ENCODE results near the gene RAB3GAP2. TPM values are rescaled to one million over a fixed set of nuclear protein-coding genes. Genes with fewer than 3 reads are reported as not detected.

RAB3GAP2 gene
- total RNA-seq, 1 experiment from 2014 or later, result 64.3 TPM

- no peaks in the 10 kb centered on the region for H3K27me3 Mint-ChIP-seq (ENCODE audit: low read depth)
- DNase-seq (ENCODE audit: low spot score) (no peak), ATAC-seq (no peak)
- no peaks in the 10 kb centered on the region for H3K9me3 Mint-ChIP-seq
- H3K27ac Mint-ChIP-seq, result no peak overlapping the region
- no peaks in the 10 kb centered on the region for H3K36me3 Mint-ChIP-seq
- TF ChIP-seq IRF2 (CRISPR knock-in tag; IDR thresholded peaks at IDR 0.05; ENCODE audit: borderline replicate concordance, low read depth) (no peak), TCF7 (CRISPR knock-in tag; IDR thresholded peaks at IDR 0.05; ENCODE audit: low read depth) (no peak), ETV6 (CRISPR knock-in tag; IDR thresholded peaks at IDR 0.05) (no peak), RORB (CRISPR knock-in tag; IDR thresholded peaks at IDR 0.05) (no peak), ZNF219 (CRISPR knock-in tag; IDR thresholded peaks at IDR 0.05; ENCODE audit: borderline replicate concordance) (no peak), CREM (CRISPR knock-in tag; IDR thresholded peaks at IDR 0.05) (no peak), NFATC4 (CRISPR knock-in tag; IDR thresholded peaks at IDR 0.05) (no peak), TEAD4 (CRISPR knock-in tag; IDR thresholded peaks at IDR 0.05) (no peak), KAT7 (CRISPR knock-in tag; IDR thresholded peaks at IDR 0.05; ENCODE audit: borderline replicate concordance) (no peak)
- TF ChIP-seq, protein P1, sequence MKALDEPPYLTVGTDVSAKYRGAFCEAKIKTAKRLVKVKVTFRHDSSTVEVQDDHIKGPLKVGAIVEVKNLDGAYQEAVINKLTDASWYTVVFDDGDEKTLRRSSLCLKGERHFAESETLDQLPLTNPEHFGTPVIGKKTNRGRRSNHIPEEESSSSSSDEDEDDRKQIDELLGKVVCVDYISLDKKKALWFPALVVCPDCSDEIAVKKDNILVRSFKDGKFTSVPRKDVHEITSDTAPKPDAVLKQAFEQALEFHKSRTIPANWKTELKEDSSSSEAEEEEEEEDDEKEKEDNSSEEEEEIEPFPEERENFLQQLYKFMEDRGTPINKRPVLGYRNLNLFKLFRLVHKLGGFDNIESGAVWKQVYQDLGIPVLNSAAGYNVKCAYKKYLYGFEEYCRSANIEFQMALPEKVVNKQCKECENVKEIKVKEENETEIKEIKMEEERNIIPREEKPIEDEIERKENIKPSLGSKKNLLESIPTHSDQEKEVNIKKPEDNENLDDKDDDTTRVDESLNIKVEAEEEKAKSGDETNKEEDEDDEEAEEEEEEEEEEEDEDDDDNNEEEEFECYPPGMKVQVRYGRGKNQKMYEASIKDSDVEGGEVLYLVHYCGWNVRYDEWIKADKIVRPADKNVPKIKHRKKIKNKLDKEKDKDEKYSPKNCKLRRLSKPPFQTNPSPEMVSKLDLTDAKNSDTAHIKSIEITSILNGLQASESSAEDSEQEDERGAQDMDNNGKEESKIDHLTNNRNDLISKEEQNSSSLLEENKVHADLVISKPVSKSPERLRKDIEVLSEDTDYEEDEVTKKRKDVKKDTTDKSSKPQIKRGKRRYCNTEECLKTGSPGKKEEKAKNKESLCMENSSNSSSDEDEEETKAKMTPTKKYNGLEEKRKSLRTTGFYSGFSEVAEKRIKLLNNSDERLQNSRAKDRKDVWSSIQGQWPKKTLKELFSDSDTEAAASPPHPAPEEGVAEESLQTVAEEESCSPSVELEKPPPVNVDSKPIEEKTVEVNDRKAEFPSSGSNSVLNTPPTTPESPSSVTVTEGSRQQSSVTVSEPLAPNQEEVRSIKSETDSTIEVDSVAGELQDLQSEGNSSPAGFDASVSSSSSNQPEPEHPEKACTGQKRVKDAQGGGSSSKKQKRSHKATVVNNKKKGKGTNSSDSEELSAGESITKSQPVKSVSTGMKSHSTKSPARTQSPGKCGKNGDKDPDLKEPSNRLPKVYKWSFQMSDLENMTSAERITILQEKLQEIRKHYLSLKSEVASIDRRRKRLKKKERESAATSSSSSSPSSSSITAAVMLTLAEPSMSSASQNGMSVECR (CRISPR knock-in tag; IDR thresholded peaks at IDR 0.05; ENCODE audit: borderline replicate concordance), result no peak
- TF ChIP-seq, protein P2, sequence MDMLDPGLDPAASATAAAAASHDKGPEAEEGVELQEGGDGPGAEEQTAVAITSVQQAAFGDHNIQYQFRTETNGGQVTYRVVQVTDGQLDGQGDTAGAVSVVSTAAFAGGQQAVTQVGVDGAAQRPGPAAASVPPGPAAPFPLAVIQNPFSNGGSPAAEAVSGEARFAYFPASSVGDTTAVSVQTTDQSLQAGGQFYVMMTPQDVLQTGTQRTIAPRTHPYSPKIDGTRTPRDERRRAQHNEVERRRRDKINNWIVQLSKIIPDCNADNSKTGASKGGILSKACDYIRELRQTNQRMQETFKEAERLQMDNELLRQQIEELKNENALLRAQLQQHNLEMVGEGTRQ (CRISPR knock-in tag; IDR thresholded peaks at IDR 0.05), result no peak
- TF ChIP-seq, protein P3, sequence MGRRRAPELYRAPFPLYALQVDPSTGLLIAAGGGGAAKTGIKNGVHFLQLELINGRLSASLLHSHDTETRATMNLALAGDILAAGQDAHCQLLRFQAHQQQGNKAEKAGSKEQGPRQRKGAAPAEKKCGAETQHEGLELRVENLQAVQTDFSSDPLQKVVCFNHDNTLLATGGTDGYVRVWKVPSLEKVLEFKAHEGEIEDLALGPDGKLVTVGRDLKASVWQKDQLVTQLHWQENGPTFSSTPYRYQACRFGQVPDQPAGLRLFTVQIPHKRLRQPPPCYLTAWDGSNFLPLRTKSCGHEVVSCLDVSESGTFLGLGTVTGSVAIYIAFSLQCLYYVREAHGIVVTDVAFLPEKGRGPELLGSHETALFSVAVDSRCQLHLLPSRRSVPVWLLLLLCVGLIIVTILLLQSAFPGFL (CRISPR knock-in tag; IDR thresholded peaks at IDR 0.05; ENCODE audit: borderline replicate concordance), result no peak
- peaks cover 31% of the 10 kb centered on the region for H3K4me1 Mint-ChIP-seq
- POLR2A ChIA-PET, result interaction anchor here (1.6 kb wide), 1 partner anchor 166 kb away, joined by 3 read pairs; no protein-coding TSS in a partner anchor
- CTCF ChIA-PET, result interaction anchor here (1.1 to 1.8 kb wide), 7 partner anchors 13 to 389 kb away, joined by 4 to 31 read pairs (median 5); no protein-coding TSS in a partner anchor
- H3K4me3 Mint-ChIP-seq, result no peak overlapping the region
These were observed 24.7 kb upstream of the RAB3GAP2 start for GRCh38 chr1:220296981-220297380.

- Mint-ChIP-seq H3K27ac (no peak overlapping the region), H3K36me3 (no peaks in the 10 kb centered on the region), H3K9me3 (no peaks in the 10 kb centered on the region), H3K4me1 (peaks cover 37% of the 10 kb centered on the region), H3K4me3 (no peak overlapping the region), H3K27me3 (ENCODE audit: low read depth) (no peaks in the 10 kb centered on the region)
- TF ChIP-seq, protein P4, sequence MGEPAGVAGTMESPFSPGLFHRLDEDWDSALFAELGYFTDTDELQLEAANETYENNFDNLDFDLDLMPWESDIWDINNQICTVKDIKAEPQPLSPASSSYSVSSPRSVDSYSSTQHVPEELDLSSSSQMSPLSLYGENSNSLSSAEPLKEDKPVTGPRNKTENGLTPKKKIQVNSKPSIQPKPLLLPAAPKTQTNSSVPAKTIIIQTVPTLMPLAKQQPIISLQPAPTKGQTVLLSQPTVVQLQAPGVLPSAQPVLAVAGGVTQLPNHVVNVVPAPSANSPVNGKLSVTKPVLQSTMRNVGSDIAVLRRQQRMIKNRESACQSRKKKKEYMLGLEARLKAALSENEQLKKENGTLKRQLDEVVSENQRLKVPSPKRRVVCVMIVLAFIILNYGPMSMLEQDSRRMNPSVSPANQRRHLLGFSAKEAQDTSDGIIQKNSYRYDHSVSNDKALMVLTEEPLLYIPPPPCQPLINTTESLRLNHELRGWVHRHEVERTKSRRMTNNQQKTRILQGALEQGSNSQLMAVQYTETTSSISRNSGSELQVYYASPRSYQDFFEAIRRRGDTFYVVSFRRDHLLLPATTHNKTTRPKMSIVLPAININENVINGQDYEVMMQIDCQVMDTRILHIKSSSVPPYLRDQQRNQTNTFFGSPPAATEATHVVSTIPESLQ (CRISPR knock-in tag; IDR thresholded peaks at IDR 0.05), result no peak
- no peak for TF ChIP-seq E2F5 (CRISPR knock-in tag; IDR thresholded peaks at IDR 0.05)
- no peak for TF ChIP-seq RORB (CRISPR knock-in tag; IDR thresholded peaks at IDR 0.05)
- TF ChIP-seq FOXP4 (CRISPR knock-in tag; IDR thresholded peaks at IDR 0.05), result no peak
- no peak for TF ChIP-seq GABPB1 (CRISPR knock-in tag; IDR thresholded peaks at IDR 0.05)
- TF ChIP-seq ZBTB43 (CRISPR knock-in tag; IDR thresholded peaks at IDR 0.05), result no peak
- ATAC-seq (no peak), DNase-seq (ENCODE audit: low spot score) (no peak)
- ChIA-PET CTCF (interaction anchor here (0.9 to 1.7 kb wide), 3 partner anchors 14 to 168 kb away, joined by 3 to 13 read pairs (median 7); no protein-coding TSS in a partner anchor), POLR2A (no interaction called here)
These were observed 22.6 kb upstream of the RAB3GAP2 start for GRCh38 chr1:220294846-220295301.
